ENCODE measurements around the gene RPS26.
"Not testable (repeated sequence)": the region's sequence is repeated elsewhere in the genome, so short reads cannot be mapped to it uniquely, and the experiment has no call there.

The RPS26 gene

GRCh38 chr12:56074396-56074795, 32.7 kb downstream of the RPS26 start:
- no peak for DNase-seq (ENCODE audit: insufficient read length, low spot score)
- no peak for FAIRE-seq

- not testable (repeated sequence) for FAIRE-seq
Measured at GRCh38 chr12:56077966-56078365, 36.2 kb downstream of the RPS26 start.

GRCh38 chr12:56078427-56078826, 36.7 kb downstream of the RPS26 start:
- DNase-seq (ENCODE audit: insufficient read length, low spot score) (no peak), FAIRE-seq (no peak)

More at GRCh38 chr12:56077966-56078365, 36.2 kb downstream of the RPS26 start:
- not testable (repeated sequence) for DNase-seq (ENCODE audit: insufficient read length, low spot score)

GRCh38 chr12:56078931-56079722, 37.4 kb downstream of the RPS26 start:
- peak; percentile 81 for DNase-seq (ENCODE audit: insufficient read length, low spot score)
- no peak for FAIRE-seq

DNA sequence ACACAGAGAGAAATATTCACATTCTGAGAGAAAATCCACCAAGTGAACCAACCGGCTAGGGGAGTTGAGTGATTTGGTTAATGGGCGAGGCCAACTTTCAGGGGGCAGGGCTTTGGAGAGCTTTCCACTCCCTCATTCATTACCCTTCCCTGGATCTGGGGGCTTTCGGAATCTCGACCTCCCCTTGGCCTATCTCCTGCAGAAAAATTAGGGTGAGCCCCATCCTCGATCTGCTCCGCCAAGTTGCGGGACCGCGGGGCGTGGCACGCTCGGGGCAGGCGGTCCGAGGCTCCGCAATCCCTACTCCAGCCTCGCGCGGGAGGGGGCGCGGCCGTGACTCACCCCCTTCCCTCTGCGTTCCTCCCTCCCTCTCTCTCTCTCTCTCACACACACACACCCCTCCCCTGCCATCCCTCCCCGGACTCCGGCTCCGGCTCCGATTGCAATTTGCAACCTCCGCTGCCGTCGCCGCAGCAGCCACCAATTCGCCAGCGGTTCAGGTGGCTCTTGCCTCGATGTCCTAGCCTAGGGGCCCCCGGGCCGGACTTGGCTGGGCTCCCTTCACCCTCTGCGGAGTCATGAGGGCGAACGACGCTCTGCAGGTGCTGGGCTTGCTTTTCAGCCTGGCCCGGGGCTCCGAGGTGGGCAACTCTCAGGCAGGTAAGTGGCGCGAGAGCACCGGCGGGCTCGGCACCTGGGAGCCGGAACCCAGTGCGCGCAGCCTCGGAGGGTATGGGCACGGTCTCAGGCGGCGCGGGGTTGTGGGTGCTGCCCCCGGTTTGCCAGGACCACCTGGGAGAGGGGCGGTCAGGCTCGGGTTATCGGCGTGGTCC, 38.2 kb downstream of the RPS26 start, which contains the start of gene ERBB3:
ERBB3 (plus strand) TSS at position 443 of the 833 bp plus-strand sequence; CDS start at position 579, 136 bp downstream.
- FAIRE-seq: peak; percentile 86
- peak; percentile 85 for DNase-seq (ENCODE audit: insufficient read length, low spot score)

GRCh38 chr12:56080556-56081138, 38.9 kb downstream of the RPS26 start:
- DNase-seq (ENCODE audit: insufficient read length, low spot score) (no peak), FAIRE-seq (no peak)

DNA sequence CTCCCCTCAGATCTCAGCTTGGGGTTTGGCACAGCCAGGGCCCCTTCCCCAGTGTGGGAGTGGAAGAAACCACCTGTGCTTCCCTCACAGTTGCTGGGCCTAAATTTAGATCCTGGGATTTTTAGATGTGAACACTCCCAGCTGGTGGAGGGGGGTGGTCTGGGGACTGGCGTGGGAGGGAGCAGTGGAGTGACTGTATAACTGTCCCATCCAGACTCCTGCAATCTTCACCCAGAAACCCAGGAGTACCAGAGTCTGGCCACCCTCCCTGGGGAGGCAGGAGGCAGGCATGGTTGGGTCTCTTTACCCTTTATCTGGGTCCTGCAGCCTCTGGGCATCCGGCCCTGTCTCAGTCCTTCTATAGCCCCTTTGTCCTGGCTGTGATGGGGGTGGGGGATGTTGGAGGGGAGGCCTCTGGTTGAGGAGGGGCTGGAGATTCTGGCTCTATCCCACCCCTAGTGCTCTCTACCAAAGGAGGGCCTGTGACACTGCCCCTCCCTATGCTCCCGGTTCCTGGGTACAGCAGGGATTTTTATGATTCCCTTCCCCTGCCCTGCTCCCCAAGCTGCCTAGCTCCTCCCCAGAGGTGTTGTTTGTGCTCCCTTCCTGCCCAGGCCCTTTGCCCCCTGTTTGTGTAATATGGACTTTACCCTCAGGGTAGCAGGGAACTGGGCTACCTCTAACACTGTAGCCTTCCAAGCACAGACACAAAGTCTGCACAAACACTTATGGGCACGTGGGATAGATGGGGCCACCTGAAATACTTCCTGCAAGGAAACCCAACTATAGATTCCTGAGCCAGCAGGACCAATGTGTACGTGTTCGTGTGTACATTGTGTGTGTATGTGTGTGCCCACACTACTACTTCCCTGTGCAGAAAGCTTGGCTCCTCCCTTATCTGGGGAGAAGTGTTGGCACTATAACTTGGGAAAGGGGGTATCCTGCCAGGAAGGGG, 40.0 kb downstream of the RPS26 start:
- DNase-seq (ENCODE audit: insufficient read length, low spot score) (no peak), FAIRE-seq (no peak)

DNA sequence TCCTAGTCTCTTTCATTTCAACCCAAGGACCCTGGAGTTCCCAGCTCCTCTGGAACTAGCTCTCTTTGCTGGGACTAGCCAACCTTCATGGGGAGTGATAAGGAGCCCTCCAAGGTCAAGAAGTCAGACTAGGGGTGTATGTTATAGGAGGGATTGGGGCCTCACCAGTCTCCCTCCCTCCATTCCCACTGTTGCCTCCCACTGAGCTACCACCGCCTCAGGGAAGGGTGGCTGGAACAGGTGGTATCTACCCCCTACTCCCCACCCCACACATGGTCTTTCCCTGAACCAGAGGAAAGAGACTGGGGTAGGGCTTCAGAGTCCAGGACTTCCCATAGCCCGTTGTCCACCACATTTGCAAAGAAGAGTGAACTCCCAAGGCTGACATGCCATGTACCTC, 40.7 kb downstream of the RPS26 start:
- no peak for FAIRE-seq

DNA sequence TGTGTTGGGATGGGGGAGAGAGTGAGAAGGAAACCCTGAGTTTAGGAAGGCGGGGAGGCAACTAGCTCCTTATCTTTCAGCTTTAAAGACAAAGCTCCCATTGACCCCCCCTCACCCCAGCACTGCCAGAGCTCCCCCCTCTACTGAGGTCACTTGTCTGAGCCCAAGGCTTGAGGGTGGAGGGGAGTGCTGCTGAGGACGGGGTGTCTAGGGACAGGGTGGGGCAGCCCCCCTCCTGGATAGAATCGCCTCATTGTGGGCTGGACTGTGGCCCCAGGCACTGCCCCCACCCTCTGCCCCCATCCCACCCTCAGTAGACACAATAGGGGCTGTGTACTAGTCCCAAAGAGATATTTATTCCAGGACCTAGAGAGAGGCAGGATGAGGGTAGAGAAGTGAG, 41.2 kb downstream of the RPS26 start:
- no peak for DNase-seq (ENCODE audit: insufficient read length, low spot score)
- FAIRE-seq: no peak

More for the DNA sequence above, 40.7 kb downstream of the RPS26 start:
- DNase-seq (ENCODE audit: insufficient read length, low spot score): no peak

- DNase-seq (ENCODE audit: insufficient read length, low spot score): no peak
Measured at GRCh38 chr12:56084958-56085543, 43.3 kb downstream of the RPS26 start.

GRCh38 chr12:56086096-56086495, 44.4 kb downstream of the RPS26 start:
- no peak for DNase-seq (ENCODE audit: insufficient read length, low spot score)
- no peak for FAIRE-seq

More at GRCh38 chr12:56084958-56085543, 43.3 kb downstream of the RPS26 start:
- peak; percentile 9 for FAIRE-seq

- DNase-seq (ENCODE audit: insufficient read length, low spot score) (no peak), FAIRE-seq (no peak)
Measured at GRCh38 chr12:56086608-56087007, 44.9 kb downstream of the RPS26 start.

DNA sequence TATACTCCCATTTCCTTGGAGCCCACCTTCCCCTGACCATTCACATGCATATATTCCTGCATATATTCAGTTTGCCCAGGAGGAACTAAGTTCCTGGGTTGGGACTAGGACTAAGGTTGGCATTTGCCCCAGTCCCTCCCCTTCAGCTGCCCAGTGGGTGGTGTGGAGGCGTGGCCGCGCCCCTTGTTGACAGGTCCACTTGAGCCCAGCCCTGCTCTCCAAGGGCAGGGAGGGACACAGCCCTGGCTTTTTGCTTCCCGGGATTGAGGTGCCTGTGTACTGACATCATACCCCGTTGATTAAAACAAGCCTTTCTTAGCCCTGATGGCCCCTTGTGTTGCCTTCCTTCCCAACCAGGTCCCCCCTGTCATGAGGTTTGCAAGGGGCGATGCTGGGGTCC, 45.5 kb downstream of the RPS26 start:
- DNase-seq (ENCODE audit: insufficient read length, low spot score) (no peak), FAIRE-seq (no peak)

Measured in HTR-8/SVneo (cell line).